ENCODE results near the gene TMPRSS9.
"Not testable (repeated sequence)": the region's sequence is repeated elsewhere in the genome, so short reads cannot be mapped to it uniquely, and the experiment has no call there.

Gene TMPRSS9

DNA sequence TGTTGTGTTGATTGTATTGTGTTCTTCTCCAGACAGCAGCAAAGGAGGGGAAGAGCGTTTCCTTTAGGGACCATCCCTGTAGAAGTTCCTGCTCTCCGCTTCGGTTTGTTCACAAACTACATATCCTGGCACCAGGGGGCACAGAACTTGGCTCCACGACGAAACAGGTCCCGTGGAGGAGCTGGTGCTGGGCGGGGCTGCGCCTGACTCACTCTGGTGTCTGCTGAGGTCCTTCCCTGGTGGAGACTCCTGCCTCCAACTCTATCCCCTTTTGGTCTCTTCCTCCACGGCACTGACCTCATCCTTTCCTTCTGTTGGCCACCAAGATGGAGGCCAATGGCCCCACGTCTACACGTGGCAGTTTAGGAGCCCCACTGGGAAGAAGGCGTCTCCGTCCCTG lies 14.7 kb downstream of the TMPRSS9 start:
- H3K4me1 Mint-ChIP-seq (ENCODE audit: low read depth), result peaks cover 20% of the 10 kb centered on the region
- H3K36me3 Mint-ChIP-seq (ENCODE audit: low read depth), result peaks cover 5% of the 10 kb centered on the region
- H3K27me3 Mint-ChIP-seq, result peaks cover 32% of the 10 kb centered on the region
- peaks cover 23% of the 10 kb centered on the region for H3K9me3 Mint-ChIP-seq
- no peak overlapping the region for H3K4me3 Mint-ChIP-seq
- intact Hi-C loops (cut with micrococcal nuclease), result no loop called here
- no peak overlapping the region for H3K27ac Mint-ChIP-seq

DNA sequence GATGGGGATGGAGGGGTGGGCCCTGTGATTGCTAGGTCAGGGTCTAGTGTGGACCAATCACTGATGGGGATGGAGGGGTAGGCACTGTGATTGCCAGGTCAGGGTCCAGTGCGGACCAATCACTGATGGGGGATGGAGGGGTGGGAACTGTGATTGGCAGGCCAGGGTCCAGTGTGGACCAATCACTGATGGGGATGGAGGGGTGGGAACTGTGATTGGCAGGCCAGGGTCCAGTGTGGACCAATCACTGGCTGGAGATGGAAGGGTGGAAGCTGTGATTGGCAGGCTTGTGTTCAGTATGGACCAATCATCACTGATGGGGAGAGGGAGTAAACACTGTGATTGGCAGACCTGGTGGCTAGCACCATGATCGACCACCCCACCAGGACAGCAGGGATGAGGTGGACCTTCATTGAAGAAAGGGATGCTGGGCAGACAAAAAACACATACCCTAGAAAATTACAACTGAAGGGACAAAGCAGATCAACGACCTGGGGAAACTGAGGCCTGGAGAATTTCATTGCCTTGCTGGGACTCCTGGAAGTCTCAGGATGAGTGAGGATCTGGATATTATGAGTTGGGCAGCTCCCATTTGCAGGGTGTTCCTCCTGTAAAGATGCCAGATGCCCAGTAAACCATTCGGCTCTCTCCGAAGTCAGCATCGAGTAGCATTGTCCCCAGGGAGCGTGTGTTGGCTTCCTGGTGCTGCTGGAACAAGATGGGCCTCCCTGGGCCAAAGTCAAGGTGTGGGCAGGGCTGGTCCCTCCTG lies 15.5 kb downstream of the TMPRSS9 start:
- H3K4me3 Mint-ChIP-seq, result no peak overlapping the region
- no peak overlapping the region for H3K27ac Mint-ChIP-seq
- intact Hi-C loops (cut with micrococcal nuclease), result no loop called here
- H3K27me3 Mint-ChIP-seq, result peaks cover 29% of the 10 kb centered on the region
- H3K9me3 Mint-ChIP-seq, result peaks cover 27% of the 10 kb centered on the region
- H3K4me1 Mint-ChIP-seq (ENCODE audit: low read depth), result peaks cover 20% of the 10 kb centered on the region
- H3K36me3 Mint-ChIP-seq (ENCODE audit: low read depth), result peaks cover 6% of the 10 kb centered on the region

DNA sequence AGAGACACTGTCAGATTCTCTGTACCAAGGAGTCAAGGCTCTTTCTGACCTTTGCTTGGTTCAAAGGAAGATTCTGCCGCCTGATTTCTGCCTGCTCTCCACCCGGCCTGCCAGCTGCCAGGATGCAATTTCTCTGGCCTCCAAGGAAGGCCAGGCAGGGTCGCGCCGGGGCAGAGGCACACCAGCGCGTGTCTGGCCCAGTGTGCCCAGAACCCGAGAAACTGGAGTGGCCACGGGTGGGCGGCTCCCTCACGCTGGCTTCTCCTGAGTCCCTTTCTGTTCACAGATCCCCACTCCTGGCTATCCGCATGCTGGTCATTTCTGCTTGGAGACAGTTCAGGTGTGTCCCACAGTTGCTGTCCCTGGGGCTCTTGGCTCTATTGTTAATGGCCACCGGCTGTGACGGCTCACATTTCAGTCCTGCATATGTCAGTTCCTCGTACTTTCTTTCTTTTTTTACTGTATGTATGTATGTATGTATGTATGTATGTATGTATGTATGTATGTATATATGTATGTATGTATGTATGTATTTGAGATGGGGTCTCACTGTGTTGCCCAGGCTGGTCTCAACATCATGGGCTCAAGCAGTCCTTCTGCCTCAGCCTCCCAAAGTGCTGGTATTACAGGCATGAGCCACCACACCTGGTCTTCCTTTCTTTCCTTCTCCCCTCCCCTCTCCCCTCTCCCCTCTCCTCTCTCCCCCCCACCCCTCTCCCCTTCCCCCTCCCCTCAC lies 16.9 kb downstream of the TMPRSS9 start:
- peak overlapping the region; percentile 70 for H3K27ac Mint-ChIP-seq

DNA sequence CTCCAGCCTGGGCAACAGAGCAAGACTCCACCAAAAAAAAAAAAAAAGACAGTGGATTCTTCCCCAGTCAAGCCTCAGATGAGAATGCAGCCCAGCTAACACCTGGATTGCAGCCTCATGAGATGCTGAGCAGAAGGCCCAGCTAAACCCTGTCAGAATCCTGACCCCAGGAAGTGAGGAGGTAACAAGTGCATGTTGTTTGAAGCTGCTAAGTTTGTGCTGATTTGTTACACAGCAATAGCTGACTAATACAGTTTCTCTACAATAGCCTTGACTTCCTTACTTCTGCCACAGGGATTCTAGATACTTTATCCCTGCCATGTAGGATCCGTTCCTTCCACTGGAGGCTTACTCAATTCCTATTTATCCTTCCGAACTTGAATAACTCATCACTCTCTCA lies 20.5 kb downstream of the TMPRSS9 start:
- peaks cover 33% of the 10 kb centered on the region for H3K9me3 Mint-ChIP-seq
- H3K27me3 Mint-ChIP-seq, result peaks cover 17% of the 10 kb centered on the region
- intact Hi-C loops (cut with micrococcal nuclease), result no loop called here
- H3K27ac Mint-ChIP-seq, result no peak overlapping the region
- H3K36me3 Mint-ChIP-seq (ENCODE audit: low read depth), result peaks cover 6% of the 10 kb centered on the region
- peaks cover 28% of the 10 kb centered on the region for H3K4me1 Mint-ChIP-seq (ENCODE audit: low read depth)
- no peak overlapping the region for H3K4me3 Mint-ChIP-seq

More for the DNA sequence above, 16.9 kb downstream of the TMPRSS9 start:
- intact Hi-C loops (cut with micrococcal nuclease), result no loop called here
- peaks cover 23% of the 10 kb centered on the region for H3K27me3 Mint-ChIP-seq
- peaks cover 6% of the 10 kb centered on the region for H3K36me3 Mint-ChIP-seq (ENCODE audit: low read depth)
- peaks cover 33% of the 10 kb centered on the region for H3K9me3 Mint-ChIP-seq
- no peak overlapping the region for H3K4me3 Mint-ChIP-seq
- peaks cover 11% of the 10 kb centered on the region for H3K4me1 Mint-ChIP-seq (ENCODE audit: low read depth)

DNA sequence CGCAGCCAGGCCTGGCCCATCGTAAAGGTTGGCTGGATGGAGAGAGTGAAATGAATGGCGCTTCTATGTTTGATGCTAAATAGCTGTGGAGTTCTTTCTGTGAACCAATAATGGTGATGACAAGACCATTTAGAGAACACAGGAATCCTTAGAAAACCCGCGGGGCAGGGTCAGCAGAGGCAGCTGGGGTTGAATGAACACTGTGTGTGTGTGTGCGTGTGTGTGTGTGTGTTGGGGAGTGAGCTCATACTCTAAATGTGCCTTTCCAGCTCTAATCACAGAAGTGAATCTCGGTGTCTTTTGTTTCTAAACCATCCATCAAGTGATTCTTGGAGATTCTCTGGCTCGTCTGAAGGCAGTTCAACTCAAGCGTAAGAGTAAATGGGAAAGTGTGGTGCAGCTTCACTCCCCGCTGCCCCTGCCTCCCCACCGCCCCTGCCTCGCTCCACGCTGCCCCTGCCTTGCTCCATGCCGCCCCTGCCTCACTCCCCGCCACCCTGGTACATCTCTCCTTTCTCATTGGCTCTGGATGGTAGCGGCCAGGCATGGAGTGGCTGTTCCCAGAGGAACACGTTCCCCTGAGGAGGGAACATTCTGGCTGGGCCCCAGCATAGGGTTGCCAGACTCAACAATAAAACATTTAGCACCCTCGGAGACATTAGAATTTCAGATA lies 21.2 kb downstream of the TMPRSS9 start:
- peaks cover 6% of the 10 kb centered on the region for H3K36me3 Mint-ChIP-seq (ENCODE audit: low read depth)
- peaks cover 28% of the 10 kb centered on the region for H3K4me1 Mint-ChIP-seq (ENCODE audit: low read depth)
- H3K4me3 Mint-ChIP-seq, result no peak overlapping the region
- no peak overlapping the region for H3K27ac Mint-ChIP-seq
- peaks cover 33% of the 10 kb centered on the region for H3K9me3 Mint-ChIP-seq
- peaks cover 12% of the 10 kb centered on the region for H3K27me3 Mint-ChIP-seq
- intact Hi-C loops (cut with micrococcal nuclease), result no loop called here

DNA sequence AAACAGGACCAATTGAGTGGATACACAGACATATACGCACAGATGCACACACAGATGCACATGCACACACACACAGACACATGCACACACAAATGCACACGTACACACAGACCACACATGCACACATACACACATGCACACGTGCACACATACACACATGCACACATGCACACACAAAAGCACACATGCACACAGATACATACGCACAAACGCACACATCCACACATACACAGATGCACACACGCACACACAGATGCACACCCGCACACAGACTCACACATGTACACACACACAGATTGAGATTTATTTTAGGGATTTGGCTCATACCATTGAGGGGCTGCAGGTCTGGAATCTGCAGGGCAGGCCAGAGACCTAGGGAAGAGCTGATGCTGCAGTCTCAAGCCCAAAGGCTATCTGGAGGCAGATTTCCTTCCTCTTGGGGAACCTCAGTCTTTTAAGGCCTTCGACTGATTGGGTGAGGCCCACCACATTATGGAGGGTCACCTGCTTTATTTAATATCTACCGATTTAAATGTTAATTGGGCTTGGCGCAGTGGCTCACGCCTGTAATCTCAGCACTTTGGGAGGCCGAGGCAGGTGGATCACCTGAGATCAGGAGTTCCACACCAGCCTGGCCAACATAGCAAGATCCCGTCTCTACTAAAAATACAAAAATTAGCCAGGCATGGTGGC lies 22.6 kb downstream of the TMPRSS9 start:
- Mint-ChIP-seq H3K36me3 (ENCODE audit: low read depth) (peaks cover 6% of the 10 kb centered on the region), H3K27ac (peak overlapping the region; percentile 63), H3K4me3 (no peak overlapping the region), H3K4me1 (ENCODE audit: low read depth) (peaks cover 24% of the 10 kb centered on the region), H3K9me3 (peaks cover 28% of the 10 kb centered on the region), H3K27me3 (peaks cover 16% of the 10 kb centered on the region)
- intact Hi-C loops (cut with micrococcal nuclease), result no loop called here

DNA sequence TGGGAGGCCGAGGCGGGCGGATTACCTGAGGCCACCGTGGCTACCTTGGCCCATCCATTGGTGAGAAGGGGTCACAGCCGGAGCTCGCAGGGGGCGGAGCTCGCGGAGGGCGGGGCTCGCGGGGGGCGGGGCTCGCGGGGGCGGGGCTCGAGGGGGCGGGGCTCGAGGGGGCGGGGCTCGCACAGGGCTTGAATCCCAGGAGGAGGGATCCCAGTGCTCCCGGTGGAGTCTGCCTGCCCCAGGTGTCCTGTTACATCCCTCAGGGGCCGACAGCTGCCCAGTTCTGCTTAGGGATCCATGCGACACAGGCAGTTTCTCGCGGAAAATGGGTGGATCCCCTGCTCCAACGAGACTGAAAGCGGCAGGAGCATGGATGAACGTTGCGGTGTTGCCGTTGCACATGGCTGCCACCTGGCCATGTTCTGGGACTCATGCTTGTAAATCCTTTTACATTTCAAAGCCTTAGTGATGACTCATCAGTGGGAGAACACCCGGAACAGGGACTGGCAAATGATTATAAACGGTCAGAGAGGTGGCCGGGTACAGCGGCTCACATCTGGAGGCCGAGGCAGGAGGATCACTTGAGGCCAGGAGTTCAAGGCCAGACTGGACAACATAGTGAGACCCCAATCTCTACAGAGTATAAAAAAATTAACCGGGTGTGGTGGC lies 25.1 kb downstream of the TMPRSS9 start:
- Mint-ChIP-seq H3K9me3 (peaks cover 8% of the 10 kb centered on the region), H3K4me3 (no peak overlapping the region)

DNA sequence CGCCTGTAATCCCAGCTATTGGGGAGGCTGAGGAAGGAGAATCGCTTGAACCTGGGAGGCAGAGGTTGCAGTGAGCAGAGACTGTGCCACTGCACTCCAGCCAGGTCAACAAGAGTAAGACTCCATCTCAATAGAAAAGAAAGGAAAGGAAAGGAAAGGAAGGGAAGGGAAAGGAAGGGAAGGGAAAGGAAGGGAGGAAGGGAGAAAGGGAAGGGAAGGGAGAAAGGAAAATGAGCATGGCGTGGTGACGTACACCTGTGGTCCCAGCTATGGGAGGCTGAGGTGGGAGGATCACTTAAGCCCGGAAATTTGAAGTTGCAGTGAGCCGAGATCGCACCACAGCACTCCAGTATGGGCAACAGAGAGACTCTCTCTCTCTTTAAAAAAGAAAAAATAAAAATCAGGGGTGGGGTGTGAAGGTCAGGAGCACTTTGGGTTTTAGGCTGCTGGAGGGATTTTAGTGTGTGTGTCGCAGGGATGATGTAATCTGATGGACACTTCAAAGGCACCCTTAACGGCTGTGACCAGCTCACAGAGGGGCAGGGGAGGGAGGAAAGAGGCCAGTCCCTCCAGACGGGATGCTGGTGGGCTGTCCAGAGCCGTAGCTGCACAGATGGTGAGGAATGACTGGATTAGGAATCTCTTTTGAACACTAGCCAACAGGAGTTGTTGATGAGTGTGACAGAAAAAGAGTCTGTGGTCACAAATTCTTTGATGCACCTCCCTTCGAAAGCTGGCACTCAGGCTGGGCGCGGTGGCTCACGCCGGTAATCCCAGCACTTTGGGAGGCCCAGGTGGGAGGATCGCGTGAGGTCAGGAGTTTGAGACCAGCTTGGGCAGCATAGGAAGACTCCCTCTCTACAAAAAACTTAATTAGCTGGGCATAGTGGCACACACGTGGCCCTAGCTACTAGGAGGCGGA lies 27.6 kb downstream of the TMPRSS9 start:
- Mint-ChIP-seq H3K9me3 (no peaks in the 10 kb centered on the region), H3K4me3 (no peak overlapping the region), H3K36me3 (ENCODE audit: low read depth) (no peaks in the 10 kb centered on the region), H3K4me1 (ENCODE audit: low read depth) (peaks cover 22% of the 10 kb centered on the region), H3K27ac (peak overlapping the region; percentile 30), H3K27me3 (peaks cover 21% of the 10 kb centered on the region)
- intact Hi-C loops (cut with micrococcal nuclease), result no loop called here

More for the DNA sequence above, 25.1 kb downstream of the TMPRSS9 start:
- no peaks in the 10 kb centered on the region for H3K36me3 Mint-ChIP-seq (ENCODE audit: low read depth)
- intact Hi-C loops (cut with micrococcal nuclease), result no loop called here
- H3K4me1 Mint-ChIP-seq (ENCODE audit: low read depth), result peaks cover 23% of the 10 kb centered on the region
- H3K27ac Mint-ChIP-seq, result no peak overlapping the region
- H3K27me3 Mint-ChIP-seq, result peaks cover 26% of the 10 kb centered on the region

DNA sequence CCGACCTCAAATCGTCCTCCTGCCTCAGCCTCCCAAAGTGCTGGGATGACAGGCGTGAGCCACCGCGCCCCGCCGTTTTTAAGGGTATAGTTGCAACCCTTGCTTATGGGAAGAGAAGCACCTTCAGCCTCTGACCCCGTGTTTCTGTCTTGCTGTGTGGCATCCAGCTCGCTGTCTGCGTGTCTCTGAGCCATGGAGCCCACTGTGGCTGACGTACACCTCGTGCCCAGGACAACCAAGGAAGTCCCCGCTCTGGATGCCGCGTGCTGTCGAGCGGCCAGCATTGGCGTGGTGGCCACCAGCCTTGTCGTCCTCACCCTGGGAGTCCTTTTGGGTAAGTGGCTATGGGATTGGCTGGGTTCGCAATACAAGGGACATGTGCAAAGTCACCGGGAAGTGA lies 29.5 kb downstream of the TMPRSS9 start:
- no peaks in the 10 kb centered on the region for H3K9me3 Mint-ChIP-seq
- H3K27ac Mint-ChIP-seq, result no peak overlapping the region
- H3K36me3 Mint-ChIP-seq (ENCODE audit: low read depth), result no peaks in the 10 kb centered on the region
- H3K4me1 Mint-ChIP-seq (ENCODE audit: low read depth), result peaks cover 11% of the 10 kb centered on the region
- intact Hi-C loops (cut with micrococcal nuclease), result no loop called here
- peaks cover 21% of the 10 kb centered on the region for H3K27me3 Mint-ChIP-seq
- H3K4me3 Mint-ChIP-seq, result no peak overlapping the region

DNA sequence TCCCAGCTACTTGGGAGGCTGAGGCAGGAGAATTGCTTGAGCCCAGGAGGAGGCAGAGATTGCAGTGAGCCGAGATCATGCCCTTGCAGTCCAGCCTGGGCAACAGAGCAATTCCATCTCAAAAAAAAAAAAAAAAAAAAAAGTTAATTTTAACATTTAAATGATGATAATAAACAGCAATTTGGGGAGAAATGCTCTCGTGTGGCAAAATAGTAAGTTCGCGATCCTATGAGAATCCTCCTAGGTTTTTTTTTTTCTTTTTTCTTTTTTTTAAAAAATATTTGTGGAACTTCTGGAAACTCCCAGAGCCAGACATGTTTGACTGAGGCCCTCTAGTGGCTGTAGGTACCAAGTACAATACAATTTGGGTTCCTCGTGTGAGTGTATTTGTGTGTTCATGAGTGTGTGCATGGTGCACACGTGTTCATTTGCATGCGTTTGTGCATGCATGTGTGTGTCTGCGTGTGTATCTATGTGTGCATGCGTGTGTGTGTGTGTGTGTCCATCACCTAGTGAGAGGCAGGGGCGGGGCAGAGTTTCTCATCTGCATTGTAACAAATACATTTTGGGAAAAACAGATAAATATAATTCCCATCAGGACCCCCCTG lies 31.2 kb downstream of the TMPRSS9 start:
- intact Hi-C loops (cut with micrococcal nuclease), result loop anchor here (5.0 kb wide), 1 partner anchor 64 kb away; the partner anchor contains the start of genes LSM7 and SPPL2B
- H3K9me3 Mint-ChIP-seq, result no peaks in the 10 kb centered on the region
- no peak overlapping the region for H3K4me3 Mint-ChIP-seq
- H3K27me3 Mint-ChIP-seq, result peaks cover 24% of the 10 kb centered on the region
- no peak overlapping the region for H3K27ac Mint-ChIP-seq
- H3K4me1 Mint-ChIP-seq (ENCODE audit: low read depth), result peaks cover 27% of the 10 kb centered on the region
- no peaks in the 10 kb centered on the region for H3K36me3 Mint-ChIP-seq (ENCODE audit: low read depth)

DNA sequence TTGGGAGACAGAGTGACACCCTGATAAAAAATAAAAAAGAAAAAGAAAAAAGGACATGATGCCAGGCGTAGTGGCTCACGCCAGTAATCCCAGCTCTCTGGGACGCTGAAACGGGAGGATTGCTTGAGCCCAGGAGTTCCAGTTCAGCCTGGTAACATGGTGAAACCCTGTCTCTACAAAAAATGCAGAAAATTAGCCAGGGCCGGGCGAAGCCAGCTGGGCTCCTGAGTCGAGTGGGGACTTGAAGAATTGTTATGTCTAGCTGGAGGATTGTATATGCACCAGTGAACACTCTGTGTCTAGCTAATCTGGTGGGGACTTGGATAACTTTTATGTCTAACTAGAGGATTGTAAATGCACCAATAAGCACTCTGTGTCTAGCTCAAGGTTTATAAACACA lies 32.3 kb downstream of the TMPRSS9 start:
- H3K27me3 Mint-ChIP-seq, result peaks cover 17% of the 10 kb centered on the region
- no peaks in the 10 kb centered on the region for H3K9me3 Mint-ChIP-seq
- H3K27ac Mint-ChIP-seq, result no peak overlapping the region
- no peaks in the 10 kb centered on the region for H3K36me3 Mint-ChIP-seq (ENCODE audit: low read depth)
- intact Hi-C loops (cut with micrococcal nuclease), result loop anchor here (5.0 kb wide), 1 partner anchor 65 kb away; the partner anchor contains the start of genes LSM7 and SPPL2B
- peaks cover 31% of the 10 kb centered on the region for H3K4me1 Mint-ChIP-seq (ENCODE audit: low read depth)
- H3K4me3 Mint-ChIP-seq, result no peak overlapping the region

DNA sequence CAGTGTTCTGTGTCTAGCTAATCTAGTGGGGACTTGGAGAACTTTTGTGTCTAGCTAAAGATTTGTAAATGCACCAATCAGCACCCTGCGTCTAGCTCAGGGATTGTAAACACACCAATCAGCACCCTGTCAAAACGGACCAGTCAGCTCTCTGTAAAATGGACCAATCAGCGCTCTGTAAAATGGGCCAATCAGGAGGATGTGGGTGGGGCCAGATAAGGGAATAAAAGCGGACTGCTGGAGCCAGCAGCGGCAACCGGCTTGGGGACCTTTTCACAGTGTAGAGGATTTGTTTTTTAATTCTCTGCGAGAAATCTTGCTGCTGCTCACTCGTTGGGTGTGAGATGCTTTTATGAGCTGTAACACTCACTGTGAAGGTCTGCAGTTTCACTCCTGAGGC lies 32.8 kb downstream of the TMPRSS9 start:
- peaks cover 31% of the 10 kb centered on the region for H3K4me1 Mint-ChIP-seq (ENCODE audit: low read depth)
- intact Hi-C loops (cut with micrococcal nuclease), result loop anchor here (5.0 kb wide), 1 partner anchor 66 kb away; the partner anchor contains the start of genes LSM7 and SPPL2B
- not testable (repeated sequence) for H3K27ac Mint-ChIP-seq; H3K9me3 Mint-ChIP-seq; H3K36me3 Mint-ChIP-seq (ENCODE audit: low read depth); H3K4me3 Mint-ChIP-seq
- H3K27me3 Mint-ChIP-seq, result peaks cover 12% of the 10 kb centered on the region
